Activated T-cell treated with anti-CD3 and anti-CD28 coated beads for 48 hours (primary cell): ENCODE results near the gene C10orf53.
"Not testable (repeated sequence)": the region's sequence is repeated elsewhere in the genome, so short reads cannot be mapped to it uniquely, and the experiment has no call there.

Experiments used
- DNase-seq: peaks from one replicate; pipeline ENCODE4 v3.0.0-alpha.2; 2020; ENCODE audit warnings: low read depth

Gene C10orf53

DNA sequence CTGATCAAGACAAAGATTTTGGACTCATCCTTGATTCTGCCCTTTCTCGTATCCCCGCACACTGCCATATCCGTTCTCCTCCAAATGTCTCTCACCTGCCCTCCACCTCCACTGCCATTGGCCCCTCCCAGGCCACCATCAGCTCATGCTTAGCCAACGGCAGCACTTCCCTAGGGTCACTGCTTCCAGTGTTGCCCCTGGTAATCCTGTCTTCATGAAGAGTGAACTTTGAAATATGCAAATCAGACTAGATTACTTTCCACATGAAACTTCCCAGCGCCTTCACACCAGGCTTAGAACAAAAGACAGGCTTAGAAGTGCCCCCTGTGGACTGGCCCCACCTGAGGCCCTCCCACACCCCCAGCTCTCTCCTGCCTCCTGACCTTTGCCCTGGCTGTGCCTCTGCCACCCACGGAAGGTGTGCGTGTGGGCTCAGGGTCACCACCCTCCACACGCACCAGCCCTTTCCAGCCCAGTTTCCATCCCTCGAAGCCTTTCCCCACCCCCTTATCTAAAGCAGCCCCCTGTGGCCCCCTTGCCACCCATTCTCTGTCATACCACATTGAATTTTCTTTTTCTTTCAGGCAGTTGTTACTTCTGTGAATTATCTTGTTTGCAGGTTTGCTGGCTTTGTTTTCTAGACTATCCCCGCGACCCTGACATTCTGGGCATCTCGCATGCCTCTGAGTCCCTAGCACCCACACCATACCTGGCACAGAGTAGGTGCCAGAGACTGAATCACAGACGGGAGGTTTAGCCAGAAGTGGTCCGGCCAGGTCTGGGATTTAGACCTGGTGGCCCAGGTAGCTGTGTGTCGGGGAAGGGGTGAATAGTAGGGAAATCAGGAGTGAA is 26.8 kb upstream of the C10orf53 start:
- DNase-seq, result no peak

DNA sequence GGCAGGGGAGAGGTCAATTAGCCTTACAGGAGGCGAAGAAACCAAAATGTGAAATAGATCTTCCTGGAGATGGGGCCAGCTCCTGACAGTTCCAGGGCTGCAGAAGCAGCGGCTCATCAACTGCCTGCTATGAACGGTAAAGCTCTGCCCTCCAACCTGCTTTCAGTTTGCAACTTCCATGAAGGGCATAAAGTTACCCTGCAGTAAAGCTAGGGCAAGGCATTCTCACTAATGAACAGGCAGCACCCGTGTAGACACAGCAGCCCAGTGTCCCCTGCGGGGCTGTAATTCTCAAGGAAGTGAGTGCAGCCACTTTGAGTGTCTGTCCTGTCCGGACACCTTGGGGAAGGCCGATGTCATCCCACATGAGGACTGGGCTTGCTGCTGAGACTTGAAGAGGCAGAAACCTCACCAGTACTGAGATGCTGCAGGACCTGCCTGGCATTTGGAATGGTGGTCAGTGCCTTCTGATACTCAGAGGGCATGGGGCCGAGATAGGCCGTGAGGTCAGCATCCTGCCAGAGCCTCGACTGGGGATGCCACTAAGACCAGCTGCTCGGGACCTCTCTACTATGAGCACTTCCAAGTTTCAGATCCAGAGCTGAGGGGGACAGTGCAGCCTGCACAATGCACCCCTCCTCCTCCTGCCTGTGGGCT is 26.1 kb upstream of the C10orf53 start:
- no peak for DNase-seq

- no peak for DNase-seq
Observed at GRCh38 chr10:49654036-49654693, 25.3 kb upstream of the C10orf53 start.

- no peak for DNase-seq
Observed at GRCh38 chr10:49655099-49655498, 24.4 kb upstream of the C10orf53 start.

- no peak for DNase-seq
Observed at GRCh38 chr10:49656845-49657493, 22.5 kb upstream of the C10orf53 start.

DNA sequence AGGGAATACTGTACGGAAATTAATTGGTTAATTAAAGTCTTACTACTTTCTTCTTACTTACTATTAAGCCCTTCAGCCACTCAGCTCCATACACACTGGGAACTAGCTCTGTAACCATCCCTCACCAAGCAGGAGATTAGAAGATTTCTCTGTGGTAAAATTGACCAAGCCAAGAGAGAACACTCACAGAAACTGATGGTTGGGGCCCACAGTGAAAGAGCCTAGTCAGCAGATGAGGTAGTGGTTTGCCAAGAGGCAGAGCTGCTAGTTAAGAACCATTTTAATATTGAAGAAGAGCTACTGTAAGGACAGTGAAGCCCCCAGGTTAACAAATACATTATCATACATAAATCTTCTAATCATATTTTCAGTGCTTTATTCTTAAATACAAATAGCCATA is 21.8 kb upstream of the C10orf53 start:
- DNase-seq, result no peak

DNA sequence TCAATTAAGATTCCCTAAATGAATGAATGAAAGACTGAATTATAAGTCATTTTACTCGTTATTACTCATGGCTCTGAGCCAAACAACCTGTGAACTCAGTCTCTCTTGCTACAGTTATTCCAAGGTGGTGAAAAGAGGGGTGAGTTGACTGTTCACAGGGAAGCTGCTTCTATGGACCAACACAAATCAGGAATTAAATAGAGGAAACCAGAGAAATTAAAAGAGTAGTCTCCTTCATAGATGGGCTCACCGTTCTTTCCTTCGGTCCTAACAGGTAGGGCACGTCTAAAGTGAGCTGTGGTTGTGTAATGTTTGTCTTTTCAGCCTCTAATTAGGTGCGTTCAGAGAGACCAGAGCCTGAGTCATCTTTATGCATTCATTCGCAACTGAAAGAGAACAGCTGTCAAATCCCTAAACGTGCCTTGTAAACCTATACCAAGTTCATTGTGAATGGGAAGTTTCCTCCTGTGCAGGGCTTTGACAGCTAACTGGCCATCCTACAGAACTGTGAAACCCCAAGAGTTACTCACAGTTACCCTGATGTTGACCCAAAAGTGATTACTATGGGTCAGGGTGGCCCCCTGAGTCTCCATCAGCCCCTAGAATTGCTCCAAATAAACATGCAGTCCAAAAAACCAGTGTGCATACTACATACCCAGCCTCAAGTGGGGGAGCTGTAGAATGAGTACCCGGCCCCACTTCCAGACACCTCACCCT is 18.2 kb upstream of the C10orf53 start:
- DNase-seq, result no peak

DNA sequence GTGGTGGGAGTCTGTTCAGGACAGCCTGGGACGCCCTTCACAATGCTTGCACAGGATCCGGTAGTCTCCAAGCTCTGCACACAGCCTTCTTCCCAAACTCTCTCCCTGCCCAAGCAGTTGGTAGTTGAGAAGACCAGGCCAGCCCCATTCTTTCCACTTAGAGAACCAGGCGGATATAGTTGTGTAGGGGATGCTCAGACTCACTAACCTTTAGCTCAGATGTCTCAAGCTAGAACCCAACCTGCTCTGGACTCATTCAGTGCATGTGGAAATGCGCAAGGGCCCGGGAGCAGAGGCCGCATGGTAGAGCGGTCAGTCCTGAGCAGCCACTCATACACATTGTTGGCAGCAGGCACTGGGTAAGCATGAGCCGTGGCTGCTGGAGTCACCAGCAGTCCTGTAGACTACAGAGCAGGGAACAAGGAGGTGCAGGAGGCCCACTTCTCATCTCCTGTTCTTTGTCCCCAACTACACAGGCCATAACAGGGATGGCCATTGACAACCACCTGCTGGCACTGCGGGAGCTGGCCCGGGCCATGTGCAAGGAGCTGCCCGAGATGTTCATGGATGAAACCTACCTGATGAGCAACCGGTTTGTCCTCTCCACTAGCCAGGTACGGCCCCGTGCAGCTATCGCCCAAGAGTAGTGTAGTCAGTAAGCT is 17.2 kb upstream of the C10orf53 start:
- no peak for DNase-seq

- DNase-seq, result no peak
Observed at GRCh38 chr10:49663596-49663995, 15.9 kb upstream of the C10orf53 start.

DNA sequence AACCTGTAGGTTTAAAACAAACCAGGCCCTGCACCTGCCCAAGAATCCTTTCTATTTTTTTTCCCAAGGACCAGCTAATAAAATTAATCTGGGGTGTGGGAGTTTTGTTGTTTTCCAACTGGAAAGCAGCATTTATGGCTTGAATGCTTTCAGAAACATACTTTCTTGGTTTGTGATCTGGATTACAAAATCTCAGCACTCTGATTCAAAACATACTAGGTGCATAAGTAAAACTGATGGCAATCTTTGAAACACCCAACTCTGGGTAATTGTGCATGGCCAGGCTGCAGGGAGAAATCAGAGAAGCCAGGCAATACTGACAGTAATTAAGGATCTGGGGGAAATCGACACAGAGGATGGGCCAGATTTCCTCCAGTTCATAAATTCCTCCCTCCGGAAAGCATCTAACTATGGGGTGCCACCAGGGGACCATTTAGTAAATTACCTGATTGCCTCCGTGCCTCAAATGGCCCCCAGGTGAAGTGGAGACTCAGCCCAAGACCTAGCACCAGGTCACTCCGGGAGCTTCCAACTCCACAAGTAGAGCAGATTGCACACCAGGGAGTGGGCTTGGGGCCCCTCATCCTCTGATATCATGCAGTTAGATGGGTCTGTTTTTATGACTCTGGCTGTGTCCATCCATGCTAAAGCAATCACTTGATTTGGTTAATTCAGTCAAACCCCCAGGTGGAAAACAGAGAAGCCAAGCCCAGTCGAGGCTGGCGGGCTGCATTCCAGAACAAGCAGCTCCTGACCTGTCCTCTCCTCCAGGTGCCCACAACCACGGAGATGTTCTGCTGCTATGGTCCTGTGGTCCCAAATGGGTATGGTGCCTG is 15.2 kb upstream of the C10orf53 start:
- no peak for DNase-seq

DNA sequence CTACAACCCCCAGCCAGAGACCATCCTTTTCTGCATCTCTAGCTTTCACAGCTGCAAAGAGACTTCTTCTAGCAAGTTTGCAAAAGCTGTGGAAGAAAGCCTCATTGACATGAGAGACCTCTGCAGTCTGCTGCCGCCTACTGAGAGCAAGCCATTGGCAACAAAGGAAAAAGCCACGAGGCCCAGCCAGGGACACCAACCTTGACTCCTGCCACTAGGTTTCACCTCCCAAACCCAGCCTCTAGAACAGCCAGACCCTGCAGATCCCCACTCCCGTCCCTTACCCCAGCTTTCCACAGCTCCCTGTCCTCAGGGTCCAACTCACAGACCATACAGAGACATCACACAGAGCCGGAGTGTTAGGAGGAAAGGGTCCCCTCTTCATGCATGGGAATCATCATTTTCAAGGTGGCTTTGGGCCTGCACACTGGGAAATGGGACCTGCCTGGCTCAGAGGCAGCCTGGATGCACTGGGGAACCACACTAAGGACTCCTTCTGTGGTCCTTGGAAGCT is 14.6 kb upstream of the C10orf53 start:
- no peak for DNase-seq

DNA sequence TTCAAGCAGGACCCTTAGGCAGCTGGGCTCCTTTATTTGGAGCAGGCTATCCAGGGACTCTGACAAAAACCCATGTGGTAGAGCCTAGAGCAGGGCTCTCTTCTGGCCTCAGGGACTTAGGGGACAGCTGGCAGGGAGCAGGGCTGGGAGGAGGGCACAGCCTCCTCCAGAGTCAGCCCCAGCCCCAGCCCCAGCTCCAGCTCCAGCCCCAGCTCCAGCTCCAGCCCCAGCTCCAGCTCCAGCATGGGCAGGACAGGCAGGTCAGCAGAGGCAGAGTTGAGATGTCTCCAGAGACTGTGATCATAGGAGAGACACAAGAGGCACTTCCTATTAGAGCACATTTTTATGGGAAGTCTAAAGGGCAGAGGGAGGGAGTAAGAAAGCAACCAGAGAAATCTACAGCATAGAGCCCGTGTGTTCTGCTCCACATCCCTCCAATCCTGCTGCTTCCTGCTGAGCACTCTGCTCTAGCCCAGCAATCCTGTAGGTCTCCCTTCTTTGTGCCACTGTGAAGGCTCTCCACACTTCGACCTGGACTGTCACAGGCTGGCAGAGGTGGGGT is 13.3 kb upstream of the C10orf53 start:
- DNase-seq, result no peak

- DNase-seq, result no peak
Observed at GRCh38 chr10:49666685-49667084, 12.8 kb upstream of the C10orf53 start.

DNA sequence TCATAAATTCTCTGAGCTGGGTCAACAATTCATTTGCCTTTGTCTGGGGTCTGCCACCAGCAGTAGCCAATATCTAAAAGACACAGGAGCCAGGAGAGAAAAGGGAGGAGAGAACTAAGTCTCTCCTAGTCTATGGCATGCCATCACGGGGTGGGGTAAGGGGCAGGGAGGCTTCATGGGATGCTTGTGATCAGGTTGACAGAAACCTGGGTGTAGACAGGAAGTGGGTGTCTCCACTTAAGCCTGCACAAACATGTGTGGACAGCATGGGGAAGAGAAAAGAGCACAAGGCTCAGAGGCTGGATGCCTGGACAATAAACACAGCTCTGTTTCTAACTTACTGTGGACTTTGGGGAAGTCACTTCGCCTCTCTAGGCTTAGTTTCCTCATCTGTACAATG is 11.5 kb upstream of the C10orf53 start:
- no peak for DNase-seq

GRCh38 chr10:49668684-49669083 is 10.8 kb upstream of the C10orf53 start:
- no peak for DNase-seq

DNA sequence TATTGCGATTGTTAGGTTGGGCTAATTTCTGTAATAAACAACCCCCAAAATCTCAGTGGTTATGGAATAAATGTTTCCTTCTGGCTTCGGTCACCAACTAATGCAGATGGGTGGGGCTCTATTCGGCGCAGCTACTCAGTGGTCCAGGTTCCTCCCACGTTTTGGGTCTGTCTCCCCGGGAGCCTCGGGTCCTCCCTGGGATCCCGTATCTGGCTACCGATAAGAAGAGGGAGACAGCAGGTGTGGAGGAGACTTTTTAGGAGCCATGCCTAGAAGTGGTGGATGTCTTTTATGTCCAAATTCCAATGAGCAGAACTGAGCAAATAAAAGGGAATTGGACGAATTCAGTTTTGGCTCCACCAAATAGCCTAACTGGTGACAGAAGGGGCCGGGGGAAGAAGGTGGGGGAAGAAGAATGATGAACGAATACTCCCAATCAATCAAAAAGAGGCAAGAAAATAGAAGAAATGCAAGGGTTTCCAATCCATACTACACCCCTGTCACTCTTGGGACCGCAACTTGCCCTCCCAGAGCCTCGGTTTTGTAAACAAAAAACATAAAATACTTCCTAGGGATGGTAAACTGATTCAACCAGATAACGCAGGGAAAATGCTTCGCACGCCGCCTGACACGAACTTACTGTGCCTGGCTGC is 498 bp upstream of the C10orf53 start:
- DNase-seq, result no peak

DNA sequence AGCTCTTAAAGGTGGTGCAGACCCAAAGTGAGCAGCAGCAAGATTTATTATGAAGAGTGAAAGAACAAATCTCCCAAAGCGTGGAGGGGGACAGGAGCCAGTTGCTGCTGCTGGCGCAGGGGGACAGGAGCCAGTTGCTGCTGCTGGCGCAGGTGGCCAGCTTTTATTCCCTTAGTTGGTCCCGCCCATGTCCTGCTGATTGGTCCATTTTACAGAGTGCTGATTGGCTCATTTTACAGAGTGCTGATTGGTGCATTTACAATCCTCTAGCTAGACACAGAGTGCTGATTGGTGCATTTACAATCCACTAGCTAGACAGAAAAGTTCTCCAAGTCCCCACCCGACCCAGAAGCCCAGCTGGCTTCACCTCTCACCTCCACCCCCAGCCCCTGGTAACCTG is 3.0 kb downstream of the C10orf53 start:
- not testable (repeated sequence) for DNase-seq

DNA sequence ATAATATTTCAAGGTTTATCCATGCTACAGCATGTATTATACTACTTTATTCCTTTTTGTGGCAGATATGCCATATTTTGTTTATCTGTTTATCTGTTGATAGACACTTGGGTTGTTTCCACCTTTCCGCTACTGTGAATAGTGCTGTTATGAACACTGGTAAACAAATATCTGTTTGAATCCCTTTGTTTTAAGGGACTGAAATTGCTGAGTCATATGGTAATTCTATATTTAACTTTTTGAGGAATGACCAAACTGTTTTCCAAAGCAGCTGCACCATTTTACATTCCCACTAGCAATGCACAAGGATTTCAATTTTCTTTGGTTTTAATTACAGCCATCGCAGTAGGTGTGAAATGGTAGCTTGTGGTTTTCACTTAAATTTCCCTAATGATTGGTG is 3.4 kb downstream of the C10orf53 start:
- no peak for DNase-seq

- DNase-seq, result no peak
Observed at GRCh38 chr10:49686651-49687050, 7.2 kb downstream of the C10orf53 start.
